Measurements from ENCODE around the gene PLAAT3. TPM values are rescaled to one million over a fixed set of nuclear protein-coding genes. Genes with fewer than 3 reads are reported as not detected.

The PLAAT3 gene
- total and polyA plus RNA-seq, 2 of the 8 experiments (the other 6 are each of a cell fraction or from before 2014, with no cell fraction given) = 109 to 190 TPM

GRCh38 chr11:63553759-63554158, 60.5 kb downstream of the PLAAT3 start:
- DNase-seq (ENCODE audit: low read depth in 1 of 2, low spot score in 2 of 2) (no peak), FAIRE-seq (no peak)
- 0 out of 2 replicates have a peak overlapping the region, but pooled peaks have one; percentile 13 for H3K18ac ChIP-seq (ENCODE audit: extremely low read depth, low read length)
- H3K79me2 ChIP-seq (ENCODE audit: control insufficient read depth in 1 of 2, insufficient read depth in 2 of 2, low read length in 2 of 2) = no peaks in the 10 kb centered on the region
- H4K8ac ChIP-seq (ENCODE audit: extremely low read depth, insufficient read depth, low read length) = no peak overlapping the region
- H3K27ac ChIP-seq (ENCODE audit: low read depth, low read length) = no peak overlapping the region
- H4K5ac ChIP-seq (ENCODE audit: insufficient read length, low read depth, low read length) = no peak overlapping the region
- POLR2A ChIA-PET (ENCODE audit: partially characterized antibody) = interaction anchor here (0.6 to 3.5 kb wide), 6 partner anchors 9 to 277 kb away, joined by 3 to 12 read pairs (median 4); partner anchors contain the start of genes PLAAT2 and PLAAT4
- no peaks in the 10 kb centered on the region for H3K23me2 ChIP-seq (ENCODE audit: low read depth, low read length)
- no peak overlapping the region for H3K4me2 ChIP-seq (ENCODE audit: insufficient read depth in 1 of 2, low read depth in 2 of 2, low read length in 2 of 2)
- H3K4me3 ChIP-seq (ENCODE audit: extremely low read depth in 1 of 4, insufficient read depth in 2 of 4, low read depth in 3 of 4, low read length in 4 of 4) = no peak overlapping the region
- no peak overlapping the region for H2BK120ac ChIP-seq (replicated peaks; ENCODE audit: low read depth, low read length)
- H4K91ac ChIP-seq (replicated peaks; ENCODE audit: insufficient read length, low read length) = no peak overlapping the region
- H3K23ac ChIP-seq (ENCODE audit: insufficient read length) = no peak overlapping the region
- H2BK5ac ChIP-seq (ENCODE audit: low read depth, low read length) = no peak overlapping the region
- no peak overlapping the region for H3K9ac ChIP-seq (replicated peaks in 1 of 4; ENCODE audit: extremely low read depth in 1 of 4, low read depth in 3 of 4, low read length in 3 of 4)
- H3K4me1 ChIP-seq (replicated peaks in 1 of 4; ENCODE audit: control insufficient read depth in 3 of 4, insufficient read depth in 4 of 4, low read length in 3 of 4) = peaks cover 0 to 6% (median 2%) of the 10 kb centered on the region in 4 experiments; a peak in 3 of 7 replicates
- H3K56ac ChIP-seq (replicated peaks; ENCODE audit: insufficient read length, low read depth, low read length) = no peak overlapping the region
- H2BK15ac ChIP-seq (ENCODE audit: low read length) = no peak overlapping the region
- H3K27me3 ChIP-seq (replicated peaks in 1 of 4; ENCODE audit: control insufficient read depth in 3 of 4, extremely low read depth in 1 of 4, insufficient read depth in 3 of 4, low read length in 3 of 4) = no peaks in the 10 kb centered on the region
- no peaks in the 10 kb centered on the region for H4K20me1 ChIP-seq (replicated peaks in 1 of 2; ENCODE audit: control insufficient read depth in 1 of 2, insufficient read depth in 2 of 2, low read length in 2 of 2)
- H2BK12ac ChIP-seq (ENCODE audit: low read depth, low read length) = no peak overlapping the region
- H3K79me1 ChIP-seq (ENCODE audit: low read depth, low read length) = no peaks in the 10 kb centered on the region
- no peak overlapping the region for H3K4ac ChIP-seq (replicated peaks; ENCODE audit: insufficient read length, low read depth, low read length)
- H2AK5ac ChIP-seq (ENCODE audit: low read depth, low read length) = no peak overlapping the region
- H3K14ac ChIP-seq (ENCODE audit: insufficient read length) = no peak overlapping the region
- 92% methylated on average over 8 of the region's 8 CpGs; no CpG with 5 or more reads in 1 of the 2 experiments for WGBS, 2 experiments (ENCODE audit: extremely low coverage in 1 of 2, insufficient coverage in 1 of 2, insufficient read length in 1 of 2, insufficient replicate concordance in 2 of 2, low coverage in 1 of 2, low lambda C conversion rate in 2 of 2, missing lambda C conversion rate in 1 of 2)
- no peaks in the 10 kb centered on the region for H3K36me3 ChIP-seq (ENCODE audit: control insufficient read depth in 2 of 4, insufficient read depth in 4 of 4, low read length in 3 of 4)
- no peaks in the 10 kb centered on the region; a peak in 1 of 4 replicates for H3K9me3 ChIP-seq (ENCODE audit: insufficient read depth in 2 of 2, low read depth in 1 of 2, low read length in 1 of 2)
- H2AFZ ChIP-seq (ENCODE audit: low read length) = no peak overlapping the region
- no peak overlapping the region for H2BK20ac ChIP-seq (ENCODE audit: low read length)
- CTCF ChIA-PET (ENCODE audit: partially characterized antibody) = interaction anchor here (1.2 to 1.7 kb wide), 3 partner anchors 13 to 511 kb away, joined by 3 to 6 read pairs (median 4); no protein-coding TSS in a partner anchor
- no peak for TF ChIP-seq TBP (IDR thresholded peaks at IDR 0.05; ENCODE audit: low read depth, low read length)
- TF ChIP-seq YY1 (IDR thresholded peaks at IDR 0.05; ENCODE audit: low read depth, low read length) = no peak
- no peak for TF ChIP-seq E2F6 (IDR thresholded peaks at IDR 0.05)
- TF ChIP-seq SAP30 (IDR thresholded peaks at IDR 0.05; ENCODE audit: insufficient read depth, insufficient replicate concordance, low read length) = no peak
- TF ChIP-seq KDM1A (IDR thresholded peaks at IDR 0.05; ENCODE audit: borderline replicate concordance, low read length) = no peak
- no peak for TF ChIP-seq CTCF (IDR thresholded peaks at IDR 0.05; ENCODE audit: control extremely low read depth in 1 of 3, insufficient read depth in 1 of 3, low read depth in 1 of 3, low read length in 3 of 3)
- TF ChIP-seq USF2 (IDR thresholded peaks at IDR 0.05; ENCODE audit: low read length) = no peak
- no peak for TF ChIP-seq CBX8 (IDR thresholded peaks at IDR 0.05; ENCODE audit: borderline replicate concordance, low read depth, low read length)
- TF ChIP-seq NRF1 (IDR thresholded peaks at IDR 0.05; ENCODE audit: low read depth, low read length) = no peak
